HepG2 (cell line): ENCODE results near the gene MTCL1. TPM values are rescaled to one million over a fixed set of nuclear protein-coding genes. Genes with fewer than 3 reads are reported as not detected.

Source experiments
- ATAC-seq: fragments of 200-7000 bp; cut with Tn5 transposase; 3 replicates; pipeline ENCODE4 v1.9.1; 2020; ENCODE audit warnings: mild to moderate bottlenecking, moderate library complexity
- BruUV-seq: library from RNA; stranded (reverse); fragments of 400-500 nt; replicated peaks from 2 replicates; lab custom pipeline; 2021; lab: Mats Ljungman, UMichigan
- CTCF ChIA-PET: fragments of 300-600 bp; formaldehyde crosslinking; extraction: SDS; loops from one replicate; lab custom pipeline; 2021; ENCODE audit warnings: low total read pairs, inconsistent platforms, low intra/inter-chr PET ratio; lab: Yijun Ruan, JAX
- POLR2A ChIA-PET: fragments of 350-600 bp; sonication (Branson Sonifier 250); formaldehyde crosslinking; loops from one replicate; lab custom pipeline; 2020; ENCODE audit warnings: antibody characterized with exemption, inconsistent platforms; lab: Yijun Ruan, JAX
- DNase-seq: peaks from one replicate; pipeline ENCODE4 v3.0.0-alpha.2; 2015; ENCODE audit warnings: low spot score
- FAIRE-seq: peaks from 3 replicates; lab custom pipeline; 2011; peaks lifted over from hg19 to GRCh38; lab: Jason Lieb, UNC
- H2AFZ ChIP-seq: one replicate; pipeline ENCODE4 v1.6.1; 2011; ENCODE audit warnings: low read length, inconsistent platforms
- H3K27ac ChIP-seq: fragments of 300-600 bp; 3 replicates; pipeline ENCODE4 v1.8.0; 2011; ENCODE audit warnings: mixed run types, mild to moderate bottlenecking, mixed read lengths, low read length, inconsistent platforms; ENCODE audit not compliant: insufficient read depth; ENCODE audit errors: extremely low read length
- H3K27me3 ChIP-seq, 2 experiments: fragments of 200-600 bp in 1 of 2; 2 replicates in 1 of 2; 3 replicates in 1 of 2; pipeline versions ENCODE4 v1.6.0 to v1.8.0; 2011; ENCODE audit warnings: low read length in 2 of 2, mild to moderate bottlenecking in 2 of 2, moderate library complexity in 2 of 2, inconsistent platforms in 1 of 2; ENCODE audit not compliant: insufficient read depth in 2 of 2, control insufficient read depth in 1 of 2
- H3K36me3 ChIP-seq, 2 experiments: fragments of 200-600 bp in 1 of 2; replicated peaks in 1 of 2; 2 replicates in 1 of 2; 3 replicates in 1 of 2; pipeline versions ENCODE4 v1.5.1 to v1.8.0; 2011; ENCODE audit warnings: low read length in 2 of 2, inconsistent platforms in 1 of 2; ENCODE audit not compliant: insufficient read depth in 2 of 2, control insufficient read depth in 1 of 2
- H3K4me1 ChIP-seq: 2 replicates; pipeline ENCODE4 v1.5.1; 2012; ENCODE audit warnings: low read length, inconsistent platforms; ENCODE audit not compliant: insufficient read depth
- H3K4me2 ChIP-seq: 2 replicates; pipeline ENCODE4 v1.6.0; 2011; ENCODE audit warnings: low read depth, low read length, inconsistent platforms
- H3K4me3 ChIP-seq, 3 experiments: fragments of 200-600 bp in 1 of 3; sonication (generic), shearing (Covaris generic) in 1 of 3; replicated peaks in 1 of 3; 2 replicates each; pipeline ENCODE4 v1.5.1; 2011 to 2016; ENCODE audit warnings: low read length in 3 of 3, inconsistent platforms in 2 of 3, low read depth in 2 of 3, mild to moderate bottlenecking in 2 of 3, control low read depth in 1 of 3, mixed read lengths in 1 of 3; ENCODE audit not compliant: insufficient read depth in 1 of 3
- H3K79me2 ChIP-seq: one replicate; pipeline ENCODE4 v1.6.1; 2011; ENCODE audit warnings: low read length, inconsistent platforms; ENCODE audit not compliant: insufficient read depth
- H3K9ac ChIP-seq: 2 replicates; pipeline ENCODE4 v1.6.0; 2011; ENCODE audit warnings: mild to moderate bottlenecking, low read depth, low read length, inconsistent platforms; ENCODE audit not compliant: insufficient read depth
- H3K9me3 ChIP-seq: 2 replicates; pipeline ENCODE4 v1.5.1; 2012; ENCODE audit warnings: mild to moderate bottlenecking, low read length
- H4K20me1 ChIP-seq: 2 replicates; pipeline ENCODE4 v1.6.0; 2011; ENCODE audit warnings: inconsistent platforms, mild to moderate bottlenecking, low read length, moderate library complexity; ENCODE audit not compliant: insufficient read depth
- CENPT ChIP-seq: sonication (generic); formaldehyde crosslinking; IDR thresholded peaks from 2 replicates; pipeline ENCODE4 v1.8.0; 2022; ENCODE audit warnings: low read depth, mild to moderate bottlenecking, moderate library complexity, missing genetic modification reagents
- KAT2B ChIP-seq: fragments of 150-350 bp; IDR thresholded peaks from 2 replicates; pipeline ENCODE4 v1.6.1; 2014; ENCODE audit warnings: low read depth, low read length, borderline replicate concordance
- MBNL3 ChIP-seq: fragments of 250-450 bp; sonication (Bioruptor Pico); conservative IDR thresholded peaks from 2 replicates; pipeline ENCODE4 v1.8.0; 2022; ENCODE audit warnings: mild to moderate bottlenecking, inconsistent platforms
- MLX ChIP-seq: IDR thresholded peaks from 2 replicates; pipeline ENCODE4 v1.6.1; 2016
- NFE2L1 ChIP-seq: sonication (generic); formaldehyde crosslinking; IDR thresholded peaks from 2 replicates; pipeline ENCODE4 v1.4.0; 2020; ENCODE audit warnings: missing genetic modification reagents, mild to moderate bottlenecking, borderline replicate concordance
- NFIB ChIP-seq: sonication (generic); formaldehyde crosslinking; IDR thresholded peaks from 2 replicates; pipeline ENCODE4 v1.9.0; 2021; ENCODE audit warnings: missing genetic modification reagents, mild to moderate bottlenecking, borderline replicate concordance
- PAXIP1 ChIP-seq: sonication (generic); formaldehyde crosslinking; conservative IDR thresholded peaks from 2 replicates; pipeline ENCODE4 v1.4.0; 2020; ENCODE audit warnings: mild to moderate bottlenecking, missing genetic modification reagents, moderate library complexity
- POLR2G ChIP-seq: fragments of 200-400 bp; formaldehyde crosslinking; IDR thresholded peaks from 2 replicates; pipeline ENCODE4 v1.6.1; 2018; ENCODE audit warnings: mild to moderate bottlenecking, low read depth, low read length, moderate library complexity
- REXO4 ChIP-seq: sonication (generic); formaldehyde crosslinking; IDR thresholded peaks from 2 replicates; pipeline ENCODE4 v1.8.0; 2022; ENCODE audit warnings: missing genetic modification reagents, mild to moderate bottlenecking, borderline replicate concordance
- SAFB2 ChIP-seq: sonication (generic); formaldehyde crosslinking; IDR thresholded peaks from 2 replicates; pipeline ENCODE4 v1.5.1; 2020; ENCODE audit warnings: missing genetic modification reagents, low read depth, mild to moderate bottlenecking, borderline replicate concordance
- YY1 ChIP-seq: IDR thresholded peaks from 2 replicates; pipeline ENCODE4 v1.6.1; 2011; ENCODE audit warnings: low read length, low read depth, moderate library complexity, mild to moderate bottlenecking; ENCODE audit not compliant: insufficient read depth, insufficient replicate concordance
- ZBTB21 ChIP-seq: sonication (generic); formaldehyde crosslinking; IDR thresholded peaks from 2 replicates; pipeline ENCODE4 v1.4.0; 2020; ENCODE audit warnings: missing genetic modification reagents
- ZFP62 ChIP-seq: sonication (generic); formaldehyde crosslinking; IDR thresholded peaks from 2 replicates; pipeline ENCODE4 v1.4.0; 2020; ENCODE audit warnings: missing genetic modification reagents
- ZNF264 ChIP-seq: sonication (generic); formaldehyde crosslinking; IDR thresholded peaks from 2 replicates; pipeline ENCODE4 v1.4.0; 2020; ENCODE audit warnings: missing genetic modification reagents
- ZNF3 ChIP-seq: IDR thresholded peaks from 2 replicates; pipeline ENCODE4 v1.7.0; 2017; ENCODE audit warnings: inconsistent platforms
- ZNF766 ChIP-seq: sonication (generic); formaldehyde crosslinking; IDR thresholded peaks from 2 replicates; pipeline ENCODE4 v1.5.0; 2020; ENCODE audit warnings: missing genetic modification reagents, borderline replicate concordance
- WGBS: methylation state at CpG from one replicate; pipeline ENCODE4 v1.1.6; 2017; ENCODE audit warnings: low lambda C conversion rate; 5-methylcytosine and 5-hydroxymethylcytosine counted together
- in situ Hi-C: cut with HindIII; loops from 2 replicates; pipeline ENCODE4 v1.10.0; 2017; ENCODE audit warnings: low pct_unique_long_range_greater_than_20kb; ENCODE audit not compliant: extremely low pct_ligation_motif_present
- intact Hi-C: fragments of 100-400 bp; cut with micrococcal nuclease; formaldehyde crosslinking; loops from one replicate; pipeline ENCODE4 v1.10.0; 2022; ENCODE audit not compliant: unreplicated experiment
- polyA plus RNA-seq, 8 experiments: library from polyadenylated mRNA; depleted of rRNA in 3 of 8; stranded (reverse) in 7 of 8; unstranded in 1 of 8; fragments of >200 nt; fragmentation: Illumina TruSeq in 4 of 8; extraction: Trizol in 4 of 8; gene quantifications; 2 replicates each; pipeline versions ENCODE4 v1.2.1 to v1.2.3, GENCODE V29; 2011 to 2016; ENCODE audit warnings: low read depth in 4 of 8, missing spikeins in 1 of 8, mixed read lengths in 1 of 8; ENCODE audit not compliant: insufficient read depth in 1 of 8
- total RNA-seq, 5 experiments: library from RNA; depleted of rRNA; stranded (reverse); fragments of >200 nt; fragmentation: Illumina TruSeq; extraction: Trizol; gene quantifications; 2 replicates each; pipeline ENCODE4 v1.2.3, GENCODE V29; 2016; ENCODE audit warnings: low read depth in 1 of 5
- TF ChIP-seq, protein P1 (sequence below): sonication (generic); formaldehyde crosslinking; IDR thresholded peaks from 2 replicates; pipeline ENCODE4 v1.5.0; 2020; ENCODE audit warnings: missing genetic modification reagents, mild to moderate bottlenecking, borderline replicate concordance
- TF ChIP-seq, protein P2 (sequence below): sonication (generic); formaldehyde crosslinking; IDR thresholded peaks from 2 replicates; pipeline ENCODE4 v1.8.0; 2022; ENCODE audit warnings: low read depth, missing genetic modification reagents
- TF ChIP-seq, protein P3 (sequence below): sonication (generic); formaldehyde crosslinking; IDR thresholded peaks from 2 replicates; pipeline ENCODE4 v1.4.0; 2020; ENCODE audit warnings: mild to moderate bottlenecking, missing genetic modification reagents

MTCL1 gene
- total and polyA plus RNA-seq, 2 of the 13 experiments (the other 11 are each of a cell fraction or from before 2014, with no cell fraction given) = 3.1 to 3.2 TPM

DNA sequence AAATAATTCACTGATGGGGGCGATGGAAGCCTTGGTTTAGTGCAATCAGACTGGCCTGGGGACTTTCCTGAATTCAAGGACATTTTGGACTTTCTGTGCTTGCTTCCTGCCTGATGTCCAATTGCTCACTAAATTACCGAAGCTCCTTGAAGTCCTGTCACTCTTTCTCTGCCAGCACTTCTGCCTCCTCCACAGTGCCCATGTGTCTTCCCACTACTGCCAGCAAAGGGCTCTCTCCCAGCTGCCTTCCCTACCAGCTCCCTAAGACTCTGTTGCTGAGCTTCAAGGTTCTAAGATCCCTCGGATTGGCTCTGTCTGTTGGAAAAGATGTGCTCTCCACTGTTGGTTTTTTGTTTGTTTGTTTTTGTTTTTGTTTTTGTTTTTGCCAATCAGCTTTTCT lies 158.1 kb downstream of the MTCL1 start:
- Histone ChIP-seq H3K9ac (no peak overlapping the region), H3K4me1 (no peaks in the 10 kb centered on the region), H3K9me3 (no peaks in the 10 kb centered on the region), H2AFZ (no peak overlapping the region), H3K4me3 (no peak overlapping the region), H3K36me3 (no peaks in the 10 kb centered on the region), H3K4me2 (no peak overlapping the region), H4K20me1 (no peaks in the 10 kb centered on the region), H3K27ac (no peak overlapping the region), H3K27me3 (peaks cover 0 to 1% of the 10 kb centered on the region in 2 experiments; a peak in 2 of 5 replicates), H3K79me2 (no peaks in the 10 kb centered on the region)
- BruUV-seq = no TSS peak
- 24% methylated on average over 3 of the region's 3 CpGs for WGBS
- ATAC-seq (no peak), DNase-seq (no peak), FAIRE-seq (no peak)
- ChIA-PET POLR2A (no interaction called here), CTCF (no interaction called here)
- in situ Hi-C loops (no loop called here), intact Hi-C loops (no loop called here)
- TF ChIP-seq ZNF264 (CRISPR knock-in tag) = no peak
- TF ChIP-seq ZBTB21 = no peak
- TF ChIP-seq, protein P1, sequence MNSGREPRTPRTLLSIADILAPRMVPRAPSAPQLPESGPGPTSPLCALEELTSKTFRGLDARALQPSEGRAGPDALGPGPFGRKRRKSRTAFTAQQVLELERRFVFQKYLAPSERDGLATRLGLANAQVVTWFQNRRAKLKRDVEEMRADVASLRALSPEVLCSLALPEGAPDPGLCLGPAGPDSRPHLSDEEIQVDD = no peak
- no peak for TF ChIP-seq REXO4 (CRISPR knock-in tag)
- no peak for TF ChIP-seq ZFP62 (CRISPR knock-in tag)
- TF ChIP-seq NFIB (CRISPR knock-in tag) = no peak
- no peak for TF ChIP-seq NFE2L1 (CRISPR knock-in tag)
- TF ChIP-seq SAFB2 (CRISPR knock-in tag) = no peak
- no peak for TF ChIP-seq PAXIP1
- no peak for TF ChIP-seq POLR2G
- TF ChIP-seq MBNL3 (CRISPR knock-in tag) = no peak
- TF ChIP-seq, protein P2, sequence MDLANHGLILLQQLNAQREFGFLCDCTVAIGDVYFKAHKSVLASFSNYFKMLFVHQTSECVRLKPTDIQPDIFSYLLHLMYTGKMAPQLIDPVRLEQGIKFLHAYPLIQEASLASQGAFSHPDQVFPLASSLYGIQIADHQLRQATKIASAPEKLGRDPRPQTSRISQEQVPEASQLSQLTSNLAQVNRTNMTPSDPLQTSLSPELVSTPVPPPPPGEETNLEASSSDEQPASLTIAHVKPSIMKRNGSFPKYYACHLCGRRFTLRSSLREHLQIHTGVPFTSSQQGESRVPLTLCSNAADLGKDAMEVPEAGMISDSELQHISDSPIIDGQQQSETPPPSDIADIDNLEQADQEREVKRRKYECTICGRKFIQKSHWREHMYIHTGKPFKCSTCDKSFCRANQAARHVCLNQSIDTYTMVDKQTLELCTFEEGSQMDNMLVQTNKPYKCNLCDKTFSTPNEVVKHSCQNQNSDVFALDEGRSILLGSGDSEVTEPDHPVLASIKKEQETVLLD (CRISPR knock-in tag) = no peak
- TF ChIP-seq ZNF3 (CRISPR knock-in tag) = no peak
- TF ChIP-seq, protein P3, sequence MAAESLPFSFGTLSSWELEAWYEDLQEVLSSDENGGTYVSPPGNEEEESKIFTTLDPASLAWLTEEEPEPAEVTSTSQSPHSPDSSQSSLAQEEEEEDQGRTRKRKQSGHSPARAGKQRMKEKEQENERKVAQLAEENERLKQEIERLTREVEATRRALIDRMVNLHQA (CRISPR knock-in tag) = no peak
- no peak for TF ChIP-seq MLX (CRISPR knock-in tag)
- TF ChIP-seq KAT2B = no peak
- no peak for TF ChIP-seq CENPT (CRISPR knock-in tag)
- TF ChIP-seq YY1 = no peak
- TF ChIP-seq ZNF766 (CRISPR knock-in tag) = no peak
